Fibroblast of the aortic adventitia (primary cell): ENCODE results near the gene SPRYD4. TPM values are rescaled to one million over a fixed set of nuclear protein-coding genes. Genes with fewer than 3 reads are reported as not detected.
"Not testable (repeated sequence)": the region's sequence is repeated elsewhere in the genome, so short reads cannot be mapped to it uniquely, and the experiment has no call there.

Experiments
- DNase-seq: peaks from one replicate; pipeline ENCODE4 v3.0.0-alpha.2; 2010; ENCODE audit warnings: low read depth
- H3K4me3 ChIP-seq: 2 replicates; pipeline ENCODE4 v1.5.1; 2011; ENCODE audit warnings: low read depth, mild to moderate bottlenecking, control low read depth, low read length, moderate library complexity
- CTCF ChIP-seq: IDR thresholded peaks from 2 replicates; pipeline ENCODE4 v1.5.1; 2011; ENCODE audit warnings: mild to moderate bottlenecking, low read length, control low read depth, inconsistent platforms; ENCODE audit not compliant: insufficient read depth
- total RNA-seq: library from RNA; depleted of rRNA; stranded (reverse); fragments of >200 nt; gene quantifications from 2 replicates; pipeline ENCODE4 v1.2.3, GENCODE V29; 2012; ENCODE audit warnings: low replicate concordance

Gene SPRYD4
- total RNA-seq, 1 donor, result 3.0 TPM

- no peak for DNase-seq
- no peak for TF ChIP-seq CTCF
- no peak overlapping the region for H3K4me3 ChIP-seq
Observed at GRCh38 chr12:56434828-56435227, 33.5 kb upstream of the SPRYD4 start.

- TF ChIP-seq CTCF, result no peak
- no peak for DNase-seq
- H3K4me3 ChIP-seq, result no peak overlapping the region
Observed at GRCh38 chr12:56437430-56438176, 30.8 kb upstream of the SPRYD4 start.

- not testable (repeated sequence) for H3K4me3 ChIP-seq, DNase-seq
Observed at GRCh38 chr12:56443208-56443607, 25.2 kb upstream of the SPRYD4 start.

GRCh38 chr12:56448860-56449621, 19.3 kb upstream of the SPRYD4 start, which contains the start of gene TIMELESS:
TSS of gene TIMELESS (minus strand) at chr12:56449426. CDS start at chr12:56434170, 15,256 bp downstream.
- no peak for TF ChIP-seq CTCF
- DNase-seq, result peak; percentile 83
- peak within 1 kb of the TSS; percentile 75 for H3K4me3 ChIP-seq

- H3K4me3 ChIP-seq, result peak overlapping the region; percentile 75
- TF ChIP-seq CTCF, result no peak
- no peak for DNase-seq
Observed at GRCh38 chr12:56449622-56449984, 18.8 kb upstream of the SPRYD4 start.

GRCh38 chr12:56450241-56450640, 18.1 kb upstream of the SPRYD4 start:
- TF ChIP-seq CTCF, result no peak
- no peak for DNase-seq
- H3K4me3 ChIP-seq, result no peak overlapping the region

- no peak for DNase-seq
- H3K4me3 ChIP-seq, result no peak overlapping the region
- no peak for TF ChIP-seq CTCF
Observed at GRCh38 chr12:56451147-56451546, 17.2 kb upstream of the SPRYD4 start.
